ENCODE measurements around the gene CEP128.
A peak's percentile ranks its signal among the peaks of the same experiment; 100 is the strongest.

CEP128 gene

GRCh38 chr14:80464531-80465149 is 476.9 kb downstream of the CEP128 start:
- no peak for DNase-seq

- DNase-seq: peak; percentile 37
Observed at GRCh38 chr14:80456209-80456608, 485.3 kb downstream of the CEP128 start.

- no peak for DNase-seq
Observed at GRCh38 chr14:80455031-80455430, 486.5 kb downstream of the CEP128 start.

- no peak for DNase-seq
Observed at GRCh38 chr14:80448267-80448666, 493.3 kb downstream of the CEP128 start.

- peak; percentile 22 for DNase-seq
Observed at GRCh38 chr14:80447392-80447791, 494.1 kb downstream of the CEP128 start.
